Measurements from ENCODE around the gene CEPT1. TPM values are rescaled to one million over a fixed set of nuclear protein-coding genes. Genes with fewer than 3 reads are reported as not detected.

The CEPT1 gene
- total and polyA plus RNA-seq, 2 donors (not counting 3 experiments of a cell fraction or from before 2014, with no cell fraction given): 13.6 to 29.1 TPM

- ChIA-PET POLR2A (no interaction called here), CTCF (interaction anchor here (0.8 to 1.4 kb wide), 2 partner anchors 17 to 22 kb away, joined by 3 to 4 read pairs; no protein-coding TSS in a partner anchor)
- no peaks in the 10 kb centered on the region for H3K9me1 ChIP-seq (replicated peaks; ENCODE audit: control insufficient read depth, extremely low read depth, insufficient read depth, low read length)
- FAIRE-seq: no peak
- H3K27ac ChIP-seq (ENCODE audit: insufficient read depth, low read depth, low read length): no peak overlapping the region
- intact Hi-C loops (cut with micrococcal nuclease) (no loop called here), dilution Hi-C loops (cut with MboI; ENCODE audit: extremely low pct_ligation_motif_present, low sequenced_read_pairs) (no loop called here)
- no TSS peak for BruUV-seq (replicated peaks)
- no peak overlapping the region for H3K4me3 ChIP-seq (replicated peaks in 1 of 3; ENCODE audit: insufficient read depth in 1 of 3, low read depth in 1 of 3, low read length in 3 of 3)
- H3K27me3 ChIP-seq (ENCODE audit: control insufficient read depth in 2 of 2, insufficient read depth in 2 of 2, low read length in 2 of 2): peaks cover 14 to 20% of the 10 kb centered on the region in 2 experiments
- H3K36me3 ChIP-seq (ENCODE audit: control insufficient read depth in 2 of 2, extremely low read depth in 1 of 2, insufficient read depth in 2 of 2, low read length in 2 of 2): no peaks in the 10 kb centered on the region
- H2AFZ ChIP-seq (ENCODE audit: low read depth, low read length): no peak overlapping the region
- no peak overlapping the region for H3K4me2 ChIP-seq (ENCODE audit: insufficient read depth, low read length)
- no peak overlapping the region for H3K9ac ChIP-seq (replicated peaks; ENCODE audit: extremely low read depth, insufficient read depth, low read length)
- no peaks in the 10 kb centered on the region for H3K79me2 ChIP-seq (ENCODE audit: control insufficient read depth, insufficient read depth, low read length)
- DNase-seq (ENCODE audit: low read depth, low spot score): no peak
- H3K4me1 ChIP-seq (ENCODE audit: control insufficient read depth, extremely low read depth, insufficient read depth, low read length): peaks cover 3% of the 10 kb centered on the region
- H4K20me1 ChIP-seq (replicated peaks; ENCODE audit: control insufficient read depth, extremely low read depth, insufficient read depth, low read length): no peaks in the 10 kb centered on the region
- H3K9me3 ChIP-seq (replicated peaks; ENCODE audit: control insufficient read depth, insufficient read depth, low read length): no peaks in the 10 kb centered on the region
- TF ChIP-seq POLR2A (IDR thresholded peaks at IDR 0.05; ENCODE audit: low read depth, low read length) (no peak), FOS (IDR thresholded peaks at IDR 0.05; ENCODE audit: borderline replicate concordance, insufficient read depth, low read length) (no peak), MYC (IDR thresholded peaks at IDR 0.05; ENCODE audit: low read depth, low read length) (no peak), POLR2AphosphoS5 (IDR thresholded peaks at IDR 0.05; ENCODE audit: insufficient read depth, low read depth, low read length) (no peak), CTCF (IDR thresholded peaks at IDR 0.05; ENCODE audit: extremely low read depth in 1 of 2, insufficient read depth in 1 of 2, low read depth in 1 of 2, low read length in 2 of 2) (no peak), JUN (IDR thresholded peaks at IDR 0.05; ENCODE audit: borderline replicate concordance, insufficient read depth, insufficient read length, low read depth) (no peak), GATA2 (IDR thresholded peaks at IDR 0.05; ENCODE audit: insufficient read depth, insufficient read length, low read depth, low read length) (no peak), EZH2 (IDR thresholded peaks at IDR 0.05; ENCODE audit: borderline replicate concordance, low read depth, low read length, severe bottlenecking) (no peak), MAX (IDR thresholded peaks at IDR 0.05; ENCODE audit: insufficient read depth, insufficient read length) (no peak)
Measured at GRCh38 chr1:111201275-111202090, 61.5 kb downstream of the CEPT1 start.

All from endothelial cell of umbilical vein (primary cell).